ENCODE measurements around the gene POLD1. TPM values are rescaled to one million over a fixed set of nuclear protein-coding genes. Genes with fewer than 3 reads are reported as not detected.

The POLD1 gene
- total and polyA plus RNA-seq, 7 experiments from 2014 or later, result 26.0 to 110 (median 40.8) TPM

GRCh38 chr19:50418176-50419021 is 34.3 kb downstream of the POLD1 start, which contains the start of gene SPIB:
Gene SPIB (plus strand): TSS chr19:50418938. CDS start chr19:50418963, 25 bp downstream.
- Histone ChIP-seq H3K4me3 (ENCODE audit: low read length) (no peak within 1 kb of the TSS), H3K9me3 (ENCODE audit: control insufficient read depth in 2 of 3, low read length in 3 of 3) (no peaks in the 10 kb centered on the region), H3K36me3 (ENCODE audit: control insufficient read depth in 2 of 3, insufficient read depth in 3 of 3, low read length in 3 of 3) (no peaks in the 10 kb centered on the region), H3K27me3 (ENCODE audit: control insufficient read depth in 2 of 2, insufficient read depth in 2 of 2, low read length in 2 of 2) (no peaks in the 10 kb centered on the region), H3K27ac (ENCODE audit: low read depth, low read length) (no peak within 1 kb of the TSS), H3K4me1 (ENCODE audit: control insufficient read depth in 2 of 2, insufficient read depth in 2 of 2, low read length in 2 of 2) (no peaks in the 10 kb centered on the region)
- Mint-ChIP-seq H3K36me3 (peaks cover 0 to 10% (median 4%) of the 10 kb centered on the region in 5 donors), H3K4me3 (peak within 1 kb of the TSS in 1 of 10 donors; percentile 11), H3K27me3 (peaks cover 8 to 31% (median 23%) of the 10 kb centered on the region in 5 donors), H3K9me3 (peaks cover 0 to 3% (median 0%) of the 10 kb centered on the region in 11 donors), H3K4me1 (peaks cover 11 to 17% (median 13%) of the 10 kb centered on the region in 7 donors), H3K27ac (peak within 1 kb of the TSS in 1 of 9 donors; percentile 36)
- ChIA-PET POLR2A (no interaction called here), CTCF (no interaction called here)
- ATAC-seq, result no peak
- intact Hi-C loops (cut with micrococcal nuclease), result no loop called here
- DNase-seq, result no peak

GRCh38 chr19:50419022-50419579 is 35.0 kb downstream of the POLD1 start:
- peaks cover 8 to 33% (median 23%) of the 10 kb centered on the region in 5 donors for H3K27me3 Mint-ChIP-seq
- peak overlapping the region in 1 of 9 donors; percentile 36 for H3K27ac Mint-ChIP-seq
- no peak overlapping the region for H3K4me3 ChIP-seq (ENCODE audit: low read length)
- CTCF ChIA-PET, result no interaction called here
- no peaks in the 10 kb centered on the region for H3K36me3 ChIP-seq (ENCODE audit: control insufficient read depth in 2 of 3, insufficient read depth in 3 of 3, low read length in 3 of 3)
- no peaks in the 10 kb centered on the region for H3K4me1 ChIP-seq (ENCODE audit: control insufficient read depth in 2 of 2, insufficient read depth in 2 of 2, low read length in 2 of 2)
- ATAC-seq (no peak), DNase-seq (no peak)
- peaks cover 11 to 20% (median 13%) of the 10 kb centered on the region in 7 donors for H3K4me1 Mint-ChIP-seq
- H3K9me3 ChIP-seq (ENCODE audit: control insufficient read depth in 2 of 3, low read length in 3 of 3), result no peaks in the 10 kb centered on the region
- H3K36me3 Mint-ChIP-seq, result peaks cover 0 to 10% (median 4%) of the 10 kb centered on the region in 5 donors
- intact Hi-C loops (cut with micrococcal nuclease), result no loop called here
- POLR2A ChIA-PET, result no interaction called here
- no peaks in the 10 kb centered on the region for H3K27me3 ChIP-seq (ENCODE audit: control insufficient read depth in 2 of 2, insufficient read depth in 2 of 2, low read length in 2 of 2)
- H3K27ac ChIP-seq (ENCODE audit: low read depth, low read length), result no peak overlapping the region
- H3K4me3 Mint-ChIP-seq, result peak overlapping the region in 1 of 10 donors; percentile 11
- H3K9me3 Mint-ChIP-seq, result peaks cover 0 to 3% (median 0%) of the 10 kb centered on the region in 11 donors

GRCh38 chr19:50419580-50420035 is 35.5 kb downstream of the POLD1 start:
- Histone ChIP-seq H3K27me3 (ENCODE audit: control insufficient read depth in 2 of 2, insufficient read depth in 2 of 2, low read length in 2 of 2) (no peaks in the 10 kb centered on the region), H3K27ac (ENCODE audit: low read depth, low read length) (no peak overlapping the region), H3K4me1 (ENCODE audit: control insufficient read depth in 2 of 2, insufficient read depth in 2 of 2, low read length in 2 of 2) (no peaks in the 10 kb centered on the region), H3K9me3 (ENCODE audit: control insufficient read depth in 2 of 3, low read length in 3 of 3) (no peaks in the 10 kb centered on the region), H3K4me3 (ENCODE audit: low read length) (no peak overlapping the region), H3K36me3 (ENCODE audit: control insufficient read depth in 2 of 3, insufficient read depth in 3 of 3, low read length in 3 of 3) (no peaks in the 10 kb centered on the region)
- Mint-ChIP-seq H3K9me3 (peaks cover 0 to 3% (median 0%) of the 10 kb centered on the region in 11 donors), H3K4me3 (no peak overlapping the region), H3K27ac (peak overlapping the region in 1 of 9 donors; percentile 36), H3K36me3 (peaks cover 0 to 10% (median 4%) of the 10 kb centered on the region in 5 donors), H3K4me1 (peaks cover 11 to 20% (median 13%) of the 10 kb centered on the region in 7 donors), H3K27me3 (peaks cover 8 to 34% (median 23%) of the 10 kb centered on the region in 5 donors)
- ATAC-seq, result no peak
- ChIA-PET CTCF (no interaction called here), POLR2A (no interaction called here)
- DNase-seq, result no peak
- intact Hi-C loops (cut with micrococcal nuclease), result no loop called here

GRCh38 chr19:50420127-50420526 is 36.0 kb downstream of the POLD1 start:
- H3K27me3 ChIP-seq (ENCODE audit: control insufficient read depth in 2 of 2, insufficient read depth in 2 of 2, low read length in 2 of 2), result no peaks in the 10 kb centered on the region
- H3K4me1 Mint-ChIP-seq, result peaks cover 11 to 20% (median 13%) of the 10 kb centered on the region in 7 donors
- intact Hi-C loops (cut with micrococcal nuclease), result no loop called here
- no peak overlapping the region for H3K27ac ChIP-seq (ENCODE audit: low read depth, low read length)
- H3K4me1 ChIP-seq (ENCODE audit: control insufficient read depth in 2 of 2, insufficient read depth in 2 of 2, low read length in 2 of 2), result no peaks in the 10 kb centered on the region
- DNase-seq (no peak), ATAC-seq (no peak)
- H3K4me3 Mint-ChIP-seq, result peak overlapping the region in 1 of 10 donors; percentile 27
- no peaks in the 10 kb centered on the region for H3K9me3 ChIP-seq (ENCODE audit: control insufficient read depth in 2 of 3, low read length in 3 of 3)
- H3K27ac Mint-ChIP-seq, result peak overlapping the region in 1 of 9 donors; percentile 15
- H3K9me3 Mint-ChIP-seq, result peaks cover 0 to 3% (median 0%) of the 10 kb centered on the region in 11 donors
- CTCF ChIA-PET, result interaction anchor here (0.6 kb wide), 1 partner anchor 59 kb away, joined by 3 read pairs; no protein-coding TSS in a partner anchor
- H3K4me3 ChIP-seq (ENCODE audit: low read length), result no peak overlapping the region
- H3K36me3 ChIP-seq (ENCODE audit: control insufficient read depth in 2 of 3, insufficient read depth in 3 of 3, low read length in 3 of 3), result no peaks in the 10 kb centered on the region
- POLR2A ChIA-PET, result no interaction called here
- peaks cover 0 to 10% (median 4%) of the 10 kb centered on the region in 5 donors for H3K36me3 Mint-ChIP-seq
- H3K27me3 Mint-ChIP-seq, result peaks cover 8 to 34% (median 23%) of the 10 kb centered on the region in 5 donors

GRCh38 chr19:50420808-50421207 is 36.7 kb downstream of the POLD1 start:
- peaks cover 0 to 10% (median 4%) of the 10 kb centered on the region in 5 donors for H3K36me3 Mint-ChIP-seq
- Histone ChIP-seq H3K4me1 (ENCODE audit: control insufficient read depth in 2 of 2, insufficient read depth in 2 of 2, low read length in 2 of 2) (no peaks in the 10 kb centered on the region), H3K4me3 (ENCODE audit: low read length) (no peak overlapping the region), H3K27me3 (ENCODE audit: control insufficient read depth in 2 of 2, insufficient read depth in 2 of 2, low read length in 2 of 2) (no peaks in the 10 kb centered on the region), H3K9me3 (ENCODE audit: control insufficient read depth in 2 of 3, low read length in 3 of 3) (no peaks in the 10 kb centered on the region), H3K36me3 (ENCODE audit: control insufficient read depth in 2 of 3, insufficient read depth in 3 of 3, low read length in 3 of 3) (no peaks in the 10 kb centered on the region), H3K27ac (ENCODE audit: low read depth, low read length) (no peak overlapping the region)
- DNase-seq (no peak), ATAC-seq (no peak)
- peaks cover 8 to 34% (median 23%) of the 10 kb centered on the region in 5 donors for H3K27me3 Mint-ChIP-seq
- intact Hi-C loops (cut with micrococcal nuclease), result no loop called here
- no peak overlapping the region for H3K27ac Mint-ChIP-seq
- H3K4me1 Mint-ChIP-seq, result peaks cover 11 to 20% (median 13%) of the 10 kb centered on the region in 7 donors
- ChIA-PET POLR2A (no interaction called here), CTCF (interaction anchor here (0.6 kb wide), 1 partner anchor 60 kb away, joined by 3 read pairs; no protein-coding TSS in a partner anchor)
- peaks cover 0 to 3% (median 0%) of the 10 kb centered on the region in 11 donors for H3K9me3 Mint-ChIP-seq
- H3K4me3 Mint-ChIP-seq, result no peak overlapping the region

- Histone ChIP-seq H3K27ac (ENCODE audit: low read depth, low read length) (no peak overlapping the region), H3K27me3 (ENCODE audit: control insufficient read depth in 2 of 2, insufficient read depth in 2 of 2, low read length in 2 of 2) (no peaks in the 10 kb centered on the region), H3K9me3 (ENCODE audit: control insufficient read depth in 2 of 3, low read length in 3 of 3) (no peaks in the 10 kb centered on the region), H3K4me3 (ENCODE audit: low read length) (no peak overlapping the region), H3K4me1 (ENCODE audit: control insufficient read depth in 2 of 2, insufficient read depth in 2 of 2, low read length in 2 of 2) (no peaks in the 10 kb centered on the region), H3K36me3 (ENCODE audit: control insufficient read depth in 2 of 3, insufficient read depth in 3 of 3, low read length in 3 of 3) (no peaks in the 10 kb centered on the region)
- CTCF ChIA-PET, result no interaction called here
- Mint-ChIP-seq H3K27me3 (peaks cover 8 to 37% (median 23%) of the 10 kb centered on the region in 5 donors), H3K27ac (no peak overlapping the region), H3K36me3 (peaks cover 0 to 10% (median 4%) of the 10 kb centered on the region in 5 donors), H3K4me1 (peaks cover 11 to 17% (median 13%) of the 10 kb centered on the region in 7 donors), H3K4me3 (no peak overlapping the region), H3K9me3 (peaks cover 0 to 3% (median 0%) of the 10 kb centered on the region in 11 donors)
- POLR2A ChIA-PET, result no interaction called here
- ATAC-seq (no peak), DNase-seq (no peak)
- intact Hi-C loops (cut with micrococcal nuclease), result no loop called here
Measured at GRCh38 chr19:50422397-50423278, 38.5 kb downstream of the POLD1 start.

Measured in naive thymus-derived CD4-positive, alpha-beta T cell (primary cell).